Neuronal stem cell (in vitro differentiated cells): Measurements from ENCODE around the gene CCDC138.

Experiments used
- DNase-seq: peaks from one replicate; pipeline ENCODE4 v3.0.0-alpha.2; 2013; ENCODE audit warnings: low spot score
- H2AFZ ChIP-seq: one replicate; pipeline ENCODE4 v1.6.1; 2013; ENCODE audit warnings: mild to moderate bottlenecking, low read length, inconsistent platforms
- H2AK5ac ChIP-seq: 2 replicates; pipeline ENCODE4 v1.6.1; 2013; ENCODE audit warnings: low read depth, mild to moderate bottlenecking, inconsistent platforms, low read length, moderate library complexity, mixed read lengths
- H2BK120ac ChIP-seq: 2 replicates; pipeline ENCODE4 v1.6.1; 2013; ENCODE audit warnings: low read depth, mild to moderate bottlenecking, inconsistent platforms, low read length, moderate library complexity, mixed read lengths
- H2BK12ac ChIP-seq: one replicate; pipeline ENCODE4 v1.6.1; 2013; ENCODE audit warnings: low read length, inconsistent platforms
- H2BK15ac ChIP-seq: 2 replicates; pipeline ENCODE4 v1.6.1; 2013; ENCODE audit warnings: mild to moderate bottlenecking, low read length, inconsistent platforms, mixed read lengths
- H2BK5ac ChIP-seq: one replicate; pipeline ENCODE4 v1.6.1; 2013; ENCODE audit warnings: inconsistent platforms, mild to moderate bottlenecking, low read length, moderate library complexity
- H3K14ac ChIP-seq: one replicate; pipeline ENCODE4 v1.6.1; 2013; ENCODE audit warnings: low read length, inconsistent platforms
- H3K18ac ChIP-seq: 2 replicates; pipeline ENCODE4 v1.6.1; 2013; ENCODE audit warnings: low read length, inconsistent platforms
- H3K23ac ChIP-seq: 2 replicates; pipeline ENCODE4 v1.6.1; 2013; ENCODE audit warnings: low read depth, mild to moderate bottlenecking, mixed read lengths, low read length, inconsistent platforms; ENCODE audit not compliant: poor library complexity
- H3K27ac ChIP-seq: replicated peaks from 3 replicates; pipeline ENCODE4 v1.5.1; 2013; ENCODE audit warnings: low read length, inconsistent platforms
- H3K27me3 ChIP-seq, 3 experiments: 2 replicates each; pipeline ENCODE4 v1.6.1; 2013; ENCODE audit warnings: low read length in 3 of 3, mild to moderate bottlenecking in 2 of 3, inconsistent platforms in 1 of 3, low read depth in 1 of 3, mixed read lengths in 1 of 3, moderate library complexity in 1 of 3; ENCODE audit not compliant: control insufficient read depth in 3 of 3, insufficient read depth in 3 of 3
- H3K36me3 ChIP-seq, 2 donors: replicated peaks in 1 of 2; 2 replicates each; pipeline ENCODE4 v1.6.1; 2013; ENCODE audit warnings: low read length in 2 of 2; ENCODE audit not compliant: control insufficient read depth in 2 of 2, insufficient read depth in 2 of 2
- H3K4ac ChIP-seq: 2 replicates; pipeline ENCODE4 v1.6.1; 2013; ENCODE audit warnings: inconsistent platforms, mild to moderate bottlenecking, low read length, moderate library complexity
- H3K4me1 ChIP-seq, 2 donors: 1 replicate in 1 of 2; 2 replicates in 1 of 2; pipeline ENCODE4 v1.6.1; 2013; ENCODE audit warnings: low read length in 2 of 2, low read depth in 1 of 2; ENCODE audit not compliant: control insufficient read depth in 2 of 2, insufficient read depth in 1 of 2
- H3K4me2 ChIP-seq: one replicate; pipeline ENCODE4 v1.6.1; 2013; ENCODE audit warnings: mild to moderate bottlenecking, low read length, inconsistent platforms; ENCODE audit not compliant: insufficient read depth, poor library complexity, severe bottlenecking
- H3K4me3 ChIP-seq, 2 donors: 2 replicates each; pipeline ENCODE4 v1.5.1; 2013; ENCODE audit warnings: low read length in 2 of 2, mild to moderate bottlenecking in 2 of 2, inconsistent platforms in 1 of 2, moderate library complexity in 1 of 2
- H3K79me1 ChIP-seq: one replicate; pipeline ENCODE4 v1.6.1; 2013; ENCODE audit warnings: low read depth, mild to moderate bottlenecking, inconsistent platforms, low read length, moderate library complexity
- H3K9ac ChIP-seq: one replicate; pipeline ENCODE4 v1.6.1; 2013; ENCODE audit warnings: mild to moderate bottlenecking, low read depth, low read length, inconsistent platforms; ENCODE audit not compliant: poor library complexity
- H3K9me3 ChIP-seq, 2 donors: replicated peaks in 1 of 2; 2 replicates each; pipeline versions ENCODE3 to v1.6.1; 2013; ENCODE audit warnings: low read length in 2 of 2, mild to moderate bottlenecking in 2 of 2, inconsistent platforms in 1 of 2, low read depth in 1 of 2, mixed read lengths in 1 of 2, moderate library complexity in 1 of 2; ENCODE audit not compliant: control insufficient read depth in 2 of 2, insufficient read depth in 1 of 2
- H4K8ac ChIP-seq: one replicate; pipeline ENCODE4 v1.6.1; 2013; ENCODE audit warnings: low read depth, mild to moderate bottlenecking, inconsistent platforms, low read length, moderate library complexity
- H4K91ac ChIP-seq: one replicate; pipeline ENCODE4 v1.6.1; 2013; ENCODE audit warnings: low read length, low read depth, mild to moderate bottlenecking, inconsistent platforms; ENCODE audit not compliant: poor library complexity
- WGBS, 2 donors: extraction: QIAGEN DNeasy Blood & Tissue Kit; methylation state at CpG; one replicate each; pipeline ENCODE4 v1.1.7; 2013; ENCODE audit warnings: missing lambda C conversion rate in 2 of 2, mixed read lengths in 1 of 2; ENCODE audit not compliant: insufficient read length in 2 of 2, insufficient replicate concordance in 1 of 2; ENCODE audit errors: extremely low coverage in 2 of 2; 5-methylcytosine and 5-hydroxymethylcytosine counted together

CCDC138 gene

GRCh38 chr2:108868911-108869310 lies 82.3 kb downstream of the CCDC138 start:
- Histone ChIP-seq H3K27me3 (no peaks in the 10 kb centered on the region), H3K4ac (no peak overlapping the region), H2BK12ac (no peak overlapping the region), H3K18ac (no peak overlapping the region), H2BK15ac (no peak overlapping the region), H2AFZ (no peak overlapping the region), H3K4me1 (no peaks in the 10 kb centered on the region), H3K4me3 (no peak overlapping the region), H3K36me3 (peaks cover 14 to 84% of the 10 kb centered on the region in 2 donors), H2BK5ac (no peak overlapping the region), H3K9ac (no peak overlapping the region), H3K4me2 (no peak overlapping the region), H2AK5ac (no peak overlapping the region), H3K9me3 (peaks cover 9 to 44% of the 10 kb centered on the region in 2 donors), H3K79me1 (no peaks in the 10 kb centered on the region), H3K14ac (no peak overlapping the region), H3K23ac (no peak overlapping the region), H4K8ac (no peak overlapping the region), H3K27ac (no peak overlapping the region), H2BK120ac (no peak overlapping the region), H4K91ac (no peak overlapping the region)
- no CpG with 5 or more reads among the region's 1 CpG for WGBS, 2 donors
- DNase-seq, result no peak

DNA sequence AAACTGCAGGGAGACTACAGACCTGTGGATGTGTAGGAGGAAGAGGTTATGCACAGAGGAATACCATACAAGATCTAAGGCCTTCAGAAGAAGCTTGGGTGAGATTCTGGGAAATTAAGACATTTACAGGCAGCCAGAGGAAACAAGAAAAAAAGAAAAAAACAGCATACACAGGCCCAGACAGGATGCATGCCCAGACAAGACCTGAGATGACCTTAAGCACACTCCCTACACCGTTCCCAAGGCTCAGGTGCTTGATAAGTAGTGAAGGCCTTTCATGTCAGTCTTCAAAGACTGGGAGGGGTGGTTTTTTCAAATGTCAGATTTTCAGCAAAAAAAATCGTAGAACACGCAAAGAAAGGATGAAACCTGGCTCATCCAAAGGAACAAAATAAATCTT lies 83.0 kb downstream of the CCDC138 start:
- H3K4me1 ChIP-seq, result no peaks in the 10 kb centered on the region
- no peak overlapping the region for H4K8ac ChIP-seq
- no peak overlapping the region for H2BK15ac ChIP-seq
- H3K9ac ChIP-seq, result no peak overlapping the region
- H2BK5ac ChIP-seq, result no peak overlapping the region
- no peak overlapping the region for H3K23ac ChIP-seq
- no CpG with 5 or more reads among the region's 3 CpGs for WGBS, 2 donors
- no peak overlapping the region for H3K14ac ChIP-seq
- DNase-seq, result no peak
- no peak overlapping the region for H2AK5ac ChIP-seq
- peaks cover 14 to 89% of the 10 kb centered on the region in 2 donors for H3K36me3 ChIP-seq
- no peak overlapping the region for H2AFZ ChIP-seq
- no peak overlapping the region for H3K18ac ChIP-seq
- H4K91ac ChIP-seq, result no peak overlapping the region
- no peak overlapping the region for H3K4me3 ChIP-seq
- H3K27me3 ChIP-seq, result no peaks in the 10 kb centered on the region
- H2BK12ac ChIP-seq, result no peak overlapping the region
- H3K9me3 ChIP-seq, result peaks cover 9 to 44% of the 10 kb centered on the region in 2 donors
- H3K4ac ChIP-seq, result no peak overlapping the region
- H3K4me2 ChIP-seq, result no peak overlapping the region
- H3K79me1 ChIP-seq, result no peaks in the 10 kb centered on the region
- no peak overlapping the region for H2BK120ac ChIP-seq
- H3K27ac ChIP-seq, result no peak overlapping the region

GRCh38 chr2:108870069-108870644 lies 83.6 kb downstream of the CCDC138 start:
- WGBS, 2 donors, result no CpG with 5 or more reads among the region's 5 CpGs
- H3K23ac ChIP-seq, result no peak overlapping the region
- H3K27ac ChIP-seq, result no peak overlapping the region
- no peak overlapping the region for H4K8ac ChIP-seq
- no peak overlapping the region for H2AFZ ChIP-seq
- DNase-seq, result no peak
- no peak overlapping the region for H2AK5ac ChIP-seq
- H2BK120ac ChIP-seq, result no peak overlapping the region
- H4K91ac ChIP-seq, result no peak overlapping the region
- no peak overlapping the region for H3K4ac ChIP-seq
- H3K4me1 ChIP-seq, result no peaks in the 10 kb centered on the region
- H3K27me3 ChIP-seq, result no peaks in the 10 kb centered on the region
- H3K79me1 ChIP-seq, result no peaks in the 10 kb centered on the region
- H3K18ac ChIP-seq, result no peak overlapping the region
- H3K9ac ChIP-seq, result no peak overlapping the region
- H2BK15ac ChIP-seq, result no peak overlapping the region
- no peak overlapping the region for H3K4me2 ChIP-seq
- H2BK12ac ChIP-seq, result no peak overlapping the region
- H3K9me3 ChIP-seq, result peaks cover 9 to 44% of the 10 kb centered on the region in 2 donors
- no peak overlapping the region for H2BK5ac ChIP-seq
- no peak overlapping the region for H3K14ac ChIP-seq
- peaks cover 14 to 90% of the 10 kb centered on the region in 2 donors for H3K36me3 ChIP-seq
- no peak overlapping the region for H3K4me3 ChIP-seq

GRCh38 chr2:108877506-108877905 lies 90.9 kb downstream of the CCDC138 start:
- no CpG with 5 or more reads among the region's 2 CpGs for WGBS, 2 donors
- H3K27ac ChIP-seq, result no peak overlapping the region
- no peak overlapping the region for H3K9ac ChIP-seq

More at GRCh38 chr2:108877506-108877905, 90.9 kb downstream of the CCDC138 start:
- no peak overlapping the region for H4K91ac ChIP-seq
- no peak overlapping the region for H3K4ac ChIP-seq
- no peak overlapping the region for H2AFZ ChIP-seq
- no peak overlapping the region for H2BK120ac ChIP-seq
- H2AK5ac ChIP-seq, result no peak overlapping the region
- H3K79me1 ChIP-seq, result no peaks in the 10 kb centered on the region
- no peaks in the 10 kb centered on the region for H3K4me1 ChIP-seq
- peaks cover 9 to 38% of the 10 kb centered on the region in 2 donors for H3K9me3 ChIP-seq
- no peaks in the 10 kb centered on the region for H3K27me3 ChIP-seq
- no peak overlapping the region for H3K14ac ChIP-seq
- H3K23ac ChIP-seq, result no peak overlapping the region
- H3K4me2 ChIP-seq, result no peak overlapping the region
- H3K36me3 ChIP-seq, result peaks cover 2 to 64% of the 10 kb centered on the region in 2 donors
- no peak overlapping the region for H3K4me3 ChIP-seq
- H2BK15ac ChIP-seq, result no peak overlapping the region
- H4K8ac ChIP-seq, result no peak overlapping the region
- DNase-seq, result no peak
- no peak overlapping the region for H3K18ac ChIP-seq
- no peak overlapping the region for H2BK12ac ChIP-seq
- no peak overlapping the region for H2BK5ac ChIP-seq
